Parathyroid adenoma (tissue), 2 donors: ENCODE data around the gene GOLGA8T.
A peak's percentile ranks its signal among the peaks of the same experiment; 100 is the strongest.
"Not testable (repeated sequence)": the region's sequence is repeated elsewhere in the genome, so short reads cannot be mapped to it uniquely, and the experiment has no call there.

Experiments
- H2AFZ ChIP-seq: fragments of 300-600 bp; sonication (generic); one replicate; pipeline ENCODE4 v1.7.0; 2017; ENCODE audit warnings: antibody characterized with exemption, mild to moderate bottlenecking
- H3K27ac ChIP-seq: fragments of 300-600 bp; sonication (generic); one replicate; pipeline ENCODE4 v1.7.0; 2017
- H3K27me3 ChIP-seq: fragments of 300-600 bp; sonication (generic); one replicate; pipeline ENCODE4 v1.7.0; 2017; ENCODE audit warnings: low read length; ENCODE audit not compliant: control insufficient read depth, insufficient read depth
- H3K36me3 ChIP-seq: fragments of 300-600 bp; sonication (generic); one replicate; pipeline ENCODE4 v1.7.0; 2017; ENCODE audit warnings: low read length; ENCODE audit not compliant: control insufficient read depth, insufficient read depth
- H3K4me1 ChIP-seq: fragments of 300-600 bp; sonication (generic); one replicate; pipeline ENCODE4 v1.7.0; 2017; ENCODE audit warnings: control low read depth
- H3K4me2 ChIP-seq: fragments of 300-600 bp; sonication (generic); one replicate; pipeline ENCODE4 v1.7.0; 2017; ENCODE audit warnings: low read length
- H3K4me3 ChIP-seq: fragments of 300-600 bp; sonication (generic); one replicate; pipeline ENCODE4 v1.7.0; 2017; ENCODE audit warnings: low read depth, low read length
- H3K79me2 ChIP-seq: fragments of 300-600 bp; sonication (generic); one replicate; pipeline ENCODE4 v1.7.0; 2017; ENCODE audit warnings: control low read depth
- H3K9ac ChIP-seq: fragments of 300-600 bp; sonication (generic); one replicate; pipeline ENCODE4 v1.7.0; 2017; ENCODE audit warnings: mild to moderate bottlenecking
- H3K9me3 ChIP-seq: fragments of 300-600 bp; sonication (generic); one replicate; pipeline ENCODE4 v1.7.0; 2017; ENCODE audit warnings: low read length; ENCODE audit not compliant: control insufficient read depth
- donor health status: primary hyperparathyroidism.

GOLGA8T gene

GRCh38 chr15:30134751-30135150 is at the start of gene GOLGA8T:
GOLGA8T (plus strand) TSS chr15:30135051; CDS start chr15:30135149, 98 bp downstream.
- not testable (repeated sequence) for H3K4me1 ChIP-seq, H2AFZ ChIP-seq, H3K4me3 ChIP-seq, H3K4me2 ChIP-seq, H3K9ac ChIP-seq, H3K27me3 ChIP-seq, H3K36me3 ChIP-seq, H3K27ac ChIP-seq, H3K79me2 ChIP-seq, H3K9me3 ChIP-seq

DNA sequence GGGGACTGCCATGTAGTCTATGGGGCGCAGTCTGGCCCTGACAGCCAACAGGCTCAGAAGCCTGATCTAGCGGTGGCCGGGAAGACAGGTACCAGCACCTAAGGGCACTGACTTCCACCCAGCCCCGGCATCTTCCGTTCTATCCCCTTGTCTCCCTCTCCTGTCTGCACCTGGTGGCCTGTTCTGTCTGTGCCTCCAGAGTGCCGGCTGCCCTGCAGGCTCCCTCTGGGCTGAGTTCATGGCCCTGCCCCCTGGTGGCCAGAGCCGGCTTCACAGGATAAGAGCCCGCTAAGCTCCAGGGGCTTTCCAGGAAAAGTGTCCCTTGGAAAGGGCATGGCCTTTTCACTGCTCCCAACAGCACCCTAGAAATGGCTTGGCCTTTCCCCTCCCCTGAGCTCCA is 37.0 kb upstream of the GOLGA8T start:
- not testable (repeated sequence) for H3K4me1 ChIP-seq, H3K9ac ChIP-seq, H3K4me2 ChIP-seq, H3K27me3 ChIP-seq, H3K79me2 ChIP-seq, H3K4me3 ChIP-seq, H2AFZ ChIP-seq, H3K36me3 ChIP-seq, H3K9me3 ChIP-seq, H3K27ac ChIP-seq

DNA sequence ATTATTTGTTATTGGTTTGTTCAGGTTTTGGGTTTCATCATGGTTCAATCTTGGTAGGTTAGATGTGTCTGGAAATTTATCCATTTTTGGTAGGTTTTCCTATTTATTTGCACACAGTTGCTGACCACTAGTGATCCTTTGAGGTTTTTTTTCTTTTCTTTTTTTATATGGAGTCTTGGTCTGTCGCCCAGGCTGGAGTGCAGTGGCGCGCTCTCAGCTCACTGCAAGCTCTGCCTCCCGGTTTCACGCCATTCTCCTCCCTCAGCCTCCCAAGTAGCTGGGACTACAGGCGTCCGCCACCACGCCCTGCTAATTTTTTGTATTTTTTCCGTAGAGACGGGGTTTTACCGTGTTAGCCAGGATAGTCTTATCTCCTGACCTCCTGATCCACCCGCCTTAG is 32.0 kb upstream of the GOLGA8T start:
- not testable (repeated sequence) for H3K36me3 ChIP-seq, H2AFZ ChIP-seq, H3K9me3 ChIP-seq, H3K9ac ChIP-seq, H3K4me3 ChIP-seq, H3K27ac ChIP-seq, H3K4me1 ChIP-seq, H3K4me2 ChIP-seq, H3K27me3 ChIP-seq, H3K79me2 ChIP-seq

- peak overlapping the region; percentile 22 for H3K4me3 ChIP-seq
- H2AFZ ChIP-seq: not testable (repeated sequence)
Observed at GRCh38 chr15:30103941-30104507, 30.8 kb upstream of the GOLGA8T start.

DNA sequence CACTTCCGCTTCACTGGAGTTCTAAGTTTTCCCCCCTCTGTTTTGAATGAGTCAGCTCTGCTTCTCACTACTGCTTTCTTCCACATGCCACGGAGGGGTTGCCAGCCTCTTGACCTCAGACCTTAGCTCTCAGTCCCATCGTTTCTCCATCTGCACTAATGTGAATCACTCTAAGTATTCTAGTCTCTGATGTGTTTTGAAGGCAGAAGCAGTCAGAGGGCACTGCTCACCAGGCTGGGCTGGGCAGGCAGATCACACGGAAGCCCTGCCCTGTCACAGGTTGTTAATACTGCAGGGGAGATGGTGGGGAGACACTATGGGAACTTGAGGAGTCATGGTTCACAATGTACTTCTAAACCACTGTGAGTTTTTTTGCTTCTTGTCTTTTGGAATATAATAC is 24.3 kb upstream of the GOLGA8T start:
- not testable (repeated sequence) for H3K4me3 ChIP-seq, H3K27ac ChIP-seq, H3K9me3 ChIP-seq, H2AFZ ChIP-seq, H3K36me3 ChIP-seq, H3K4me1 ChIP-seq, H3K9ac ChIP-seq, H3K79me2 ChIP-seq, H3K27me3 ChIP-seq, H3K4me2 ChIP-seq

More at GRCh38 chr15:30103941-30104507, 30.8 kb upstream of the GOLGA8T start:
- not testable (repeated sequence) for H3K27me3 ChIP-seq, H3K27ac ChIP-seq, H3K36me3 ChIP-seq, H3K9ac ChIP-seq, H3K4me2 ChIP-seq, H3K9me3 ChIP-seq, H3K79me2 ChIP-seq, H3K4me1 ChIP-seq

DNA sequence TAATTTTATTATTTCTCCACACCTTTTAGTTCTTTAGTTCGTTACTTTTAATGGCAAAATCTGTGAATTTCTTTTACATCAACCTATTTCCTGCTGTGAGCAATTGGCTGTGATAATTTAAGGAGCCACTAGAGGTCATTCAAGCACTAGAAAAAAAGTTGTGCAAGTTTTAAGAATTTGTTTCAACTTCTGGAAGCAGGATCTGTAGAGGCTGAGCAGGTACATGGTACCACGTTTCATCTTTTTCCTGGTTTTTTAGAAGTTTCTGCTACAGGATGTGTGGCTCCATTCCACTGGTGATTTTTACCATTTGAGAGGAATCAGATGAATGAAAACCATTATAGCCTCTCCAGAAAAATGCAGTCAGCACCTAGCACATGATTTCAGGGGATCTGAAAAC is 4.8 kb upstream of the GOLGA8T start:
- not testable (repeated sequence) for H3K79me2 ChIP-seq, H3K9me3 ChIP-seq, H3K36me3 ChIP-seq, H3K9ac ChIP-seq, H3K4me3 ChIP-seq, H3K27ac ChIP-seq, H2AFZ ChIP-seq, H3K27me3 ChIP-seq, H3K4me2 ChIP-seq, H3K4me1 ChIP-seq

- H3K27ac ChIP-seq, H3K27me3 ChIP-seq, H3K4me3 ChIP-seq, H3K9me3 ChIP-seq, H3K9ac ChIP-seq, H3K4me2 ChIP-seq, H3K79me2 ChIP-seq, H3K4me1 ChIP-seq, H3K36me3 ChIP-seq, H2AFZ ChIP-seq: not testable (repeated sequence)
Observed at GRCh38 chr15:30143246-30143645, 8.4 kb downstream of the GOLGA8T start.

DNA sequence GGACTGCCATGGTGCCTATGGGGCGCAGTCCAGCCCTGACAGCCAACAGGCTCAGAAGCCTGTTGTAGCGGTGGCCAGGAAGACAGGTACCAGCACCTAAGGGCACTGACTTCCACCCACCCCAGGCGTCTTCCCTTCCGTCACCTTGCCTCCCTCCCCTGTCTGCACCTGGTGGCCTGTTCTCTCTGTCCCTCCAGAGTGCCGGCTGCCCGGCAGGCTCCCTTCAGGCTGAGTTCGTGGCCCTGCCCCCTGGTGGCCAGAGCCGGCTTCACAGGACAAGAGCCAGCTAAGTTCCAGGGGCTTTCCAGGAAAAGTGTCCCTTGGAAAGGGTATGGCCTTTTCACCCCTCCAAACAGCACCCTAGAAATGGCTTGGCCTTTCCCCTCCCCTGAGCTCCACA is 15.0 kb downstream of the GOLGA8T start:
- not testable (repeated sequence) for H2AFZ ChIP-seq, H3K27ac ChIP-seq, H3K4me1 ChIP-seq, H3K9me3 ChIP-seq, H3K4me2 ChIP-seq, H3K9ac ChIP-seq, H3K36me3 ChIP-seq, H3K4me3 ChIP-seq, H3K79me2 ChIP-seq, H3K27me3 ChIP-seq

DNA sequence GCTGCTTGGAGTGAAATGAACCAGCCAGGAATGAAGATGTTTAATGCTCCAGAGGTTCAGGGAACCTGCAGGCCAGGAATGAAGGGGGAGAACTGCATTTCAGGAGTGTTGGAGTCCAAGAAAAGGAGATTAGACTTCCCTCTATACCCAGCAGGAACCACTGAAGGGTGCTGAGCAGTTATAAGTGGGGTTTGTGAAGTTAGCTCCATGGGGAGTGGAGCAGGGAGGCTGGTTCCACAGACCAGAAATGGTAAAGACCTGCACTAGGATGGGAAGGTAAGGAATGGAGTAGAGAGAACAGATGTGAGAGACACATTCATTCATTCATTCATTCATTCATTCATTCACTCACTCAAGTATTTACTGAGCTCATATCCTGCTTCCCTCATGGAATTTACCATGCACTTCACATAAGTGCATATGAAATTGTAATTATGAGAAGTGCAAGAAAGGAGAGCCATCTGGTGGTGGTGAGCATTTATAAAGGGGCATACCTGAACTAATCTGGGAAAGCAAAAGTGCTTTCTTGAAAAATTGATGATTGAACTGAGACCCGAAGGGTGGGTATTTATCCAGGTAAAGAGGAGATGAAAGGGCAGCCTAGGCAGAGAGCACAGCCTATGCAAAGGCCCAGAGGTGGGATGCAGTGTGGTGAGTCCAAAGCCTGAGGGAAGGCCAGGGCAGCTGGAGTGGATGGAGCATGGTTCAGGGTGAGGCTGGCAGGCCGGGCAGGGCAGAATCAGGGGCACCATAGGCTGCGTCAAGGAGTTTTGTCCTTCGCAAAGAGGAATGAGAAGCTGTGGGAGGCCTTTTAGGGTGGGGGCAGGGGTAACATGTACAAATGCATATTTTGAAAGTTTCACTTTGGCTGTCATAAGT is 27.9 kb downstream of the GOLGA8T start:
- not testable (repeated sequence) for H3K9ac ChIP-seq, H3K79me2 ChIP-seq, H3K4me3 ChIP-seq, H2AFZ ChIP-seq, H3K27me3 ChIP-seq, H3K4me2 ChIP-seq, H3K27ac ChIP-seq, H3K36me3 ChIP-seq, H3K9me3 ChIP-seq, H3K4me1 ChIP-seq

- H3K36me3 ChIP-seq, H3K79me2 ChIP-seq, H3K27me3 ChIP-seq, H3K4me2 ChIP-seq, H2AFZ ChIP-seq, H3K9ac ChIP-seq, H3K4me1 ChIP-seq, H3K4me3 ChIP-seq, H3K27ac ChIP-seq, H3K9me3 ChIP-seq: not testable (repeated sequence)
Observed at GRCh38 chr15:30163759-30164158, 28.9 kb downstream of the GOLGA8T start.

DNA sequence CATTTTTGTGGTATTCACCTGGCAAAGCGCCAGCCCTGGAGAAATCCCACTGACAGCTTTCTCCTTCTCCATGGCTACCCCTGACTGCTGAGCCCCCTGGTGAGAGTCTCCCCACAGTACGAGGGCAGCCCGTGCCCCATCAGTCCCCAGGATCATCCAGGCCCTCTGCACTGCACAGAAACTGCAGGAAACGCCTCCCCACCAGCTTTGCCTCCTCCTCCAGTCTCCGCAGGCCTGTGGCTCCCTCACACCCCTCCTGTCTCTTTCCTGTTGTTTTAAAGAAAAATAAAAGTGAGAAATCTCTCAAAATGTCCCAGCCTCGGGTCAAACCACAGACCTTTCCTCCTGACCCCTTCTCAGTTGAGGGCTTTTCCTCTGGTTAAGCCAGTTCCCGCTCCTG is 29.4 kb downstream of the GOLGA8T start:
- H3K4me1 ChIP-seq, H3K9ac ChIP-seq, H3K4me3 ChIP-seq, H3K27me3 ChIP-seq, H3K4me2 ChIP-seq, H3K27ac ChIP-seq, H3K9me3 ChIP-seq, H3K79me2 ChIP-seq, H2AFZ ChIP-seq, H3K36me3 ChIP-seq: not testable (repeated sequence)
